Activated CD8-positive, alpha-beta T cell treated with anti-CD3 and anti-CD28 coated beads for 36 hours (primary cell): ENCODE results near the gene ERBB4. TPM values are rescaled to one million over a fixed set of nuclear protein-coding genes. Genes with fewer than 3 reads are reported as not detected.

Experiments used
- ATAC-seq: fragments of 200-7000 bp; cut with Tn5 transposase; one replicate; pipeline ENCODE4 v1.10.0; 2021; ENCODE audit warnings: mild to moderate bottlenecking, moderate library complexity
- CTCF ChIA-PET: fragments of 350-600 bp; sonication (Branson Sonifier 250); formaldehyde crosslinking; loops from one replicate; lab custom pipeline; 2021; ENCODE audit warnings: antibody characterized with exemption; lab: Charles Lee
- POLR2A ChIA-PET: fragments of 350-600 bp; sonication (Branson Sonifier 250); formaldehyde crosslinking; loops from one replicate; lab custom pipeline; 2021; ENCODE audit warnings: antibody characterized with exemption; lab: Charles Lee
- DNase-seq: peaks from one replicate; pipeline ENCODE4 v3.0.0-alpha.2; 2020
- H3K27ac Mint-ChIP-seq: one replicate; pipeline ENCODE4 v1.8.0; 2021; ENCODE audit warnings: mild to moderate bottlenecking, mixed read lengths
- H3K27me3 Mint-ChIP-seq: one replicate; pipeline ENCODE4 v1.8.0; 2021; ENCODE audit warnings: mixed read lengths
- H3K36me3 Mint-ChIP-seq: one replicate; pipeline ENCODE4 v1.8.0; 2021; ENCODE audit warnings: low read depth, mixed read lengths
- H3K4me1 Mint-ChIP-seq: one replicate; pipeline ENCODE4 v1.8.0; 2021; ENCODE audit warnings: low read depth, mixed read lengths
- H3K4me3 Mint-ChIP-seq: one replicate; pipeline ENCODE4 v1.8.0; 2021; ENCODE audit warnings: mild to moderate bottlenecking, moderate library complexity, mixed read lengths
- H3K9me3 Mint-ChIP-seq: one replicate; pipeline ENCODE4 v1.8.0; 2021; ENCODE audit warnings: mixed read lengths
- intact Hi-C: fragments of 100-400 bp; cut with micrococcal nuclease; formaldehyde crosslinking; loops from one replicate; pipeline ENCODE4 v1.10.0; 2022
- total RNA-seq, 2 experiments: library from RNA; stranded (reverse); gene quantifications; one replicate each; pipeline ENCODE4 v1.2.3, GENCODE V29; 2021
- TF ChIP-seq, protein P1 (sequence below): fragments of 200-600 bp; IDR thresholded peaks from one replicate; pipeline ENCODE4 v1.8.0; 2022; ENCODE audit warnings: antibody characterized with exemption, mild to moderate bottlenecking

ERBB4 gene
- total RNA-seq, 2 experiments from 2014 or later: not detected

GRCh38 chr2:211354481-211354880, 1184.1 kb downstream of the ERBB4 start:
- H3K4me3 Mint-ChIP-seq: no peak overlapping the region
- H3K36me3 Mint-ChIP-seq: no peaks in the 10 kb centered on the region
- DNase-seq (no peak), ATAC-seq (no peak)
- intact Hi-C loops: no loop called here
- POLR2A ChIA-PET: no interaction called here
- TF ChIP-seq, protein P1, sequence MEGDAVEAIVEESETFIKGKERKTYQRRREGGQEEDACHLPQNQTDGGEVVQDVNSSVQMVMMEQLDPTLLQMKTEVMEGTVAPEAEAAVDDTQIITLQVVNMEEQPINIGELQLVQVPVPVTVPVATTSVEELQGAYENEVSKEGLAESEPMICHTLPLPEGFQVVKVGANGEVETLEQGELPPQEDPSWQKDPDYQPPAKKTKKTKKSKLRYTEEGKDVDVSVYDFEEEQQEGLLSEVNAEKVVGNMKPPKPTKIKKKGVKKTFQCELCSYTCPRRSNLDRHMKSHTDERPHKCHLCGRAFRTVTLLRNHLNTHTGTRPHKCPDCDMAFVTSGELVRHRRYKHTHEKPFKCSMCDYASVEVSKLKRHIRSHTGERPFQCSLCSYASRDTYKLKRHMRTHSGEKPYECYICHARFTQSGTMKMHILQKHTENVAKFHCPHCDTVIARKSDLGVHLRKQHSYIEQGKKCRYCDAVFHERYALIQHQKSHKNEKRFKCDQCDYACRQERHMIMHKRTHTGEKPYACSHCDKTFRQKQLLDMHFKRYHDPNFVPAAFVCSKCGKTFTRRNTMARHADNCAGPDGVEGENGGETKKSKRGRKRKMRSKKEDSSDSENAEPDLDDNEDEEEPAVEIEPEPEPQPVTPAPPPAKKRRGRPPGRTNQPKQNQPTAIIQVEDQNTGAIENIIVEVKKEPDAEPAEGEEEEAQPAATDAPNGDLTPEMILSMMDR: no peak
- no peaks in the 10 kb centered on the region for H3K27me3 Mint-ChIP-seq
- H3K9me3 Mint-ChIP-seq: peaks cover 3% of the 10 kb centered on the region
- CTCF ChIA-PET: no interaction called here
- no peaks in the 10 kb centered on the region for H3K4me1 Mint-ChIP-seq
- no peak overlapping the region for H3K27ac Mint-ChIP-seq

DNA sequence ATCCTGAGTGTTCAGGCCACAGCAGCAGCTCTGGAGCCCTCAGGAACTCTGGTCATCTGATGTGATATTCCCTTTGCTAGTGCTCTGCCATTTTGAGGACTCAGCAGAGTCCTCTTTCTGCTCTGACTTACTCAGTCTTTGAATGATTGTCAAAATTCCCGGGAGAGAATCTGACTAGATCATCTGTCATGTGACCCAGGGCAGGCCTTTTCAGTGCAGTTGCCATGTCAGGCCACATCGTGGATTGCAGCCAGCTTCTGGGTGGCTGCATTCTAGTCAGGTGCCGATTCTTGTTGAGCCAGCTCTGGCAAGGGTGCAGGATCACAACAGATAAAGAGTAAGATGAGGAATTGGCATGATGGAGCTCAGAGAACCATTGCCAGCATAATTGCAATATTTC, 1186.6 kb downstream of the ERBB4 start:
- DNase-seq (no peak), ATAC-seq (no peak)
- Mint-ChIP-seq H3K9me3 (no peaks in the 10 kb centered on the region), H3K27ac (no peak overlapping the region), H3K4me1 (no peaks in the 10 kb centered on the region), H3K27me3 (no peaks in the 10 kb centered on the region), H3K4me3 (no peak overlapping the region), H3K36me3 (no peaks in the 10 kb centered on the region)
- TF ChIP-seq, protein P1: no peak
- intact Hi-C loops: no loop called here
- CTCF ChIA-PET: no interaction called here
- POLR2A ChIA-PET: no interaction called here

GRCh38 chr2:211349031-211349430, 1189.6 kb downstream of the ERBB4 start:
- CTCF ChIA-PET: no interaction called here
- TF ChIP-seq, protein P1: no peak
- intact Hi-C loops: no loop called here
- ATAC-seq (no peak), DNase-seq (no peak)
- Mint-ChIP-seq H3K27ac (no peak overlapping the region), H3K4me1 (no peaks in the 10 kb centered on the region), H3K27me3 (no peaks in the 10 kb centered on the region), H3K9me3 (no peaks in the 10 kb centered on the region), H3K36me3 (no peaks in the 10 kb centered on the region), H3K4me3 (no peak overlapping the region)
- POLR2A ChIA-PET: no interaction called here

GRCh38 chr2:211347328-211347727, 1191.3 kb downstream of the ERBB4 start:
- intact Hi-C loops: no loop called here
- no peak for ATAC-seq
- no peak overlapping the region for H3K4me3 Mint-ChIP-seq
- H3K9me3 Mint-ChIP-seq: no peaks in the 10 kb centered on the region
- H3K27me3 Mint-ChIP-seq: no peaks in the 10 kb centered on the region
- ChIA-PET POLR2A (no interaction called here), CTCF (no interaction called here)
- no peak overlapping the region for H3K27ac Mint-ChIP-seq
- H3K4me1 Mint-ChIP-seq: no peaks in the 10 kb centered on the region
- DNase-seq: no peak
- no peaks in the 10 kb centered on the region for H3K36me3 Mint-ChIP-seq
- TF ChIP-seq, protein P1: no peak

DNA sequence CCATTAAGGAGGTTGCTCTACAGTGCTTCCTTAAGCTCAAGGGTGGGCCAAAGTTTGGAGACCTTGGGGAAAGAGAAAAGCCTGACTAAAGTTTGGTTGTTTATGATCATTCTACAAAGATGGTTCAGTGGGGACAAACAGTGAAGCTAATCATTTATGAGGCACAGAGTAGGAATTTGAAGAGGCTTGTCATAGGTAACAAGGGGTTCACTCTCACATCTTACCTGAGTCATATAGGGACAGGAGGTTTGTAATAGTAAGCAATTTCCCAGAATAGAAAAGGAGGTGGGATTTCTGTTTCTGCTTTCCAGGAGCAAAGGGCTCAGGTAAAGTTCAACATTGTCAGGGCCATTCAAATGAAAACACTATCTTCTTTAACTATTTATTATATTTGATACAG, 1194.3 kb downstream of the ERBB4 start:
- H3K4me1 Mint-ChIP-seq: no peaks in the 10 kb centered on the region
- H3K9me3 Mint-ChIP-seq: no peaks in the 10 kb centered on the region
- ChIA-PET POLR2A (no interaction called here), CTCF (no interaction called here)
- intact Hi-C loops: no loop called here
- no peak for ATAC-seq
- H3K36me3 Mint-ChIP-seq: no peaks in the 10 kb centered on the region
- H3K27me3 Mint-ChIP-seq: no peaks in the 10 kb centered on the region
- H3K4me3 Mint-ChIP-seq: no peak overlapping the region
- no peak for DNase-seq
- TF ChIP-seq, protein P1: no peak
- H3K27ac Mint-ChIP-seq: no peak overlapping the region
